ENCODE results near the gene CLMP. TPM values are rescaled to one million over a fixed set of nuclear protein-coding genes. Genes with fewer than 3 reads are reported as not detected.

CLMP gene
- total RNA-seq, 4 donors from 2014 or later: 169 to 215 (median 197) TPM

DNA sequence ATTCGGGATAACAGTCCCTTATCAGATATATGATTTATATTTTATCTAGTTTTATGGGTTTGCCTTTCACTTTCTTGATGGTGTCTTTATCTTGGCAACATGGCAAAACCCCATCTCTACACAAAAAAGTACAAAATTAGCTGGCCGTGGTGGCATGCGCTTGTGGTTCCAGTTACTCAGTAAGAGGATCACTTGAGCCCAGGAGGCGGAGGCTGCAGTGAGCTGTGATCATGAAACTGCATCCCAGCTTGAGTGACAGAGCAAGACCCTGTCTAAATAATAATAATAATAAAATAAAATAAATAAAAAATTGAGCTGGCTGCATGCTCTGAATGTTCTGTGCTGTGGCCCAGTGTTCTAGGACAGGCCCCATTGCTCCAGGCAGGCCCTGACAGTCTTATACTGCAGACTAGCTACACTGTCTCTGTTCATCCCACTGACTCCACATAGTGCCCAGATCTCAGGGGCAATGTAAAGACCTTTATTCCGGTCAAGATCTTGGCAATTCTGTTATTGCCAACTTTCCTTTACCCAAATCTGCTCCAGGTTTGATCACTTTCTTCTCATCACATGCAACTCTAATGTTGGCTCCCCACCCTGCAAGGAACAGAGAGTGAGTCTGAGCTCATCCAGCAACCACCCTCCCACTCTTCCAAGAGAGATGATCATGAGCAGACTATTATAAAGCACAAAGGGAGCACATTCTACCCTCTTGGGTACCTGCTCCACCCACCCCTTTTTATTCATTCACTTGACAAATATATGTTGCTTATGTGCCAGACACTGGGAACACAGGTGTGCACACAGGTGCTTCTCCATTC, 141.9 kb downstream of the CLMP start:
- WGBS: 95% methylated on average over 5 of the region's 5 CpGs
- Histone ChIP-seq H3K4me3 (no peak overlapping the region), H3K4me1 (peaks cover 28 to 44% (median 35%) of the 10 kb centered on the region in 4 donors), H3K27ac (replicated peaks in 1 of 4) (no peak overlapping the region), H3K27me3 (no peaks in the 10 kb centered on the region), H3K9me3 (no peaks in the 10 kb centered on the region), H3K36me3 (peaks cover 28 to 59% (median 51%) of the 10 kb centered on the region in 4 donors)
- TF ChIP-seq POLR2AphosphoS5 (IDR thresholded peaks at IDR 0.05): no peak
- TF ChIP-seq, protein P1, sequence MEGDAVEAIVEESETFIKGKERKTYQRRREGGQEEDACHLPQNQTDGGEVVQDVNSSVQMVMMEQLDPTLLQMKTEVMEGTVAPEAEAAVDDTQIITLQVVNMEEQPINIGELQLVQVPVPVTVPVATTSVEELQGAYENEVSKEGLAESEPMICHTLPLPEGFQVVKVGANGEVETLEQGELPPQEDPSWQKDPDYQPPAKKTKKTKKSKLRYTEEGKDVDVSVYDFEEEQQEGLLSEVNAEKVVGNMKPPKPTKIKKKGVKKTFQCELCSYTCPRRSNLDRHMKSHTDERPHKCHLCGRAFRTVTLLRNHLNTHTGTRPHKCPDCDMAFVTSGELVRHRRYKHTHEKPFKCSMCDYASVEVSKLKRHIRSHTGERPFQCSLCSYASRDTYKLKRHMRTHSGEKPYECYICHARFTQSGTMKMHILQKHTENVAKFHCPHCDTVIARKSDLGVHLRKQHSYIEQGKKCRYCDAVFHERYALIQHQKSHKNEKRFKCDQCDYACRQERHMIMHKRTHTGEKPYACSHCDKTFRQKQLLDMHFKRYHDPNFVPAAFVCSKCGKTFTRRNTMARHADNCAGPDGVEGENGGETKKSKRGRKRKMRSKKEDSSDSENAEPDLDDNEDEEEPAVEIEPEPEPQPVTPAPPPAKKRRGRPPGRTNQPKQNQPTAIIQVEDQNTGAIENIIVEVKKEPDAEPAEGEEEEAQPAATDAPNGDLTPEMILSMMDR (IDR thresholded peaks at IDR 0.05): no peak
- TF ChIP-seq POLR2A (IDR thresholded peaks at IDR 0.05; ENCODE audit: low read depth): no peak
- TF ChIP-seq EP300 (IDR thresholded peaks at IDR 0.05): no peak
- intact Hi-C loops (cut with DNase I): loop anchor here (10.0 kb wide), 1 partner anchor 188 kb away; no protein-coding TSS in a partner anchor
- DNase-seq (ENCODE audit: extremely low spot score): no peak

GRCh38 chr11:123051634-123052033, 143.4 kb downstream of the CLMP start:
- H3K4me1 ChIP-seq: peaks cover 13 to 29% (median 20%) of the 10 kb centered on the region in 4 donors
- no peaks in the 10 kb centered on the region for H3K9me3 ChIP-seq
- intact Hi-C loops (cut with DNase I): loop anchor here (10.0 kb wide), 1 partner anchor 187 kb away; no protein-coding TSS in a partner anchor
- TF ChIP-seq POLR2AphosphoS5 (IDR thresholded peaks at IDR 0.05): no peak
- TF ChIP-seq, protein P1 (IDR thresholded peaks at IDR 0.05): no peak
- no peak for TF ChIP-seq POLR2A (IDR thresholded peaks at IDR 0.05; ENCODE audit: low read depth)
- no peak for TF ChIP-seq EP300 (IDR thresholded peaks at IDR 0.05)
- no peak for DNase-seq (ENCODE audit: extremely low spot score)
- no peak overlapping the region for H3K27ac ChIP-seq (replicated peaks in 1 of 4)
- no peaks in the 10 kb centered on the region for H3K27me3 ChIP-seq
- 94% methylated on average over 4 of the region's 4 CpGs for WGBS
- no peak overlapping the region for H3K4me3 ChIP-seq
- H3K36me3 ChIP-seq: peaks cover 14 to 44% (median 36%) of the 10 kb centered on the region in 4 donors

DNA sequence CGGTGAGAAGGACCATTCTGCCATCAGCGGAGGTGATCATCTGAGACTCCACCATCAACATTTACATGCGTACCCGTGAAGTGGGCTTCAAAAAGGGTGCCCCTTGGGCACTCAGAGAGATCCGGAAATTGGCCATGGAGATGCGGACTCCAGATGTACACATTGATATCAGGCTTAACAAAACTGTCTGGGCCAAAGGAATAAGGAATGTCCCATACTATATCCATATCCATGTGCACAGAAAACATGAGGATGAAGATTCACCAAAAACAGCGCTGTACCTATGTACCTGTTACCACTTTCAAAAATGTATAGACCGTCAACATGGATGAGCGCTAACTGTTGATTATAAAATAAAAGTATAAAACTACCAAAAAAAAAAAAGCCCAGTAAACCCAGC, 143.9 kb downstream of the CLMP start:
- intact Hi-C loops (cut with DNase I): loop anchor here (10.0 kb wide), 1 partner anchor 186 kb away; no protein-coding TSS in a partner anchor
- Histone ChIP-seq H3K9me3 (no peaks in the 10 kb centered on the region), H3K4me1 (peaks cover 8 to 25% (median 16%) of the 10 kb centered on the region in 4 donors), H3K4me3 (no peak overlapping the region), H3K27ac (replicated peaks in 1 of 4) (no peak overlapping the region), H3K27me3 (no peaks in the 10 kb centered on the region), H3K36me3 (peaks cover 9 to 39% (median 31%) of the 10 kb centered on the region in 4 donors)
- WGBS: 96% methylated on average over 9 of the region's 9 CpGs
- TF ChIP-seq EP300 (IDR thresholded peaks at IDR 0.05) (no peak), POLR2A (IDR thresholded peaks at IDR 0.05; ENCODE audit: low read depth) (no peak)
- TF ChIP-seq, protein P1 (IDR thresholded peaks at IDR 0.05): no peak
- no peak for DNase-seq (ENCODE audit: extremely low spot score)

DNA sequence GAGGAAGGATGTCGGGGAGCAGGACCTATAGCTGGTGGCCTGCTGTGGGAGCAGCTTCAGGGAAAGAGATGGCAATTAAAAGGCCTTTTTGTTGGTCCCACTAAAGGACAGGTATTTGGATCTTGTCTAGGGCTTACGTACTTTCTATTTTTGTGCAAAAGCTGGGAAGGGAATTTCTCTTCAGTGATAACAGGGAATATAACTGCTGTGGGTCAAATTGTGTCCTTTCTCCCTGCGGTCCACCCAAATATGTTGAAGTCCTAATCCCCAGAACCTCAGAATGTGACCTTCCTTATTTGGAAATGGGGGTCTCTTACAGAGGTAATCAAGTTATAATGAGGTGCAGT, 147.1 kb downstream of the CLMP start:
- no peaks in the 10 kb centered on the region for H3K27me3 ChIP-seq
- H3K4me3 ChIP-seq: no peak overlapping the region
- peaks cover 0 to 11% (median 3%) of the 10 kb centered on the region in 4 donors for H3K36me3 ChIP-seq
- H3K27ac ChIP-seq (replicated peaks in 1 of 4): no peak overlapping the region
- no peak for DNase-seq (ENCODE audit: extremely low spot score)
- H3K9me3 ChIP-seq: no peaks in the 10 kb centered on the region
- intact Hi-C loops (cut with DNase I): no loop called here
- no peaks in the 10 kb centered on the region for H3K4me1 ChIP-seq
- TF ChIP-seq POLR2A (IDR thresholded peaks at IDR 0.05; ENCODE audit: low read depth) (no peak), POLR2AphosphoS5 (IDR thresholded peaks at IDR 0.05) (no peak), EP300 (IDR thresholded peaks at IDR 0.05) (no peak)
- TF ChIP-seq, protein P1 (IDR thresholded peaks at IDR 0.05): no peak
- 94% methylated on average over 3 of the region's 3 CpGs for WGBS

All from esophagus muscularis mucosa (tissue), 4 donors.